B cell (primary cell): ENCODE data around the gene ZBED2. TPM values are rescaled to one million over a fixed set of nuclear protein-coding genes. Genes with fewer than 3 reads are reported as not detected.

Experiments
- ATAC-seq: fragments of 200-7000 bp; cut with Tn5 transposase; one replicate; pipeline ENCODE4 v1.10.0; 2021; ENCODE audit warnings: low read depth, mild to moderate bottlenecking, moderate number of reproducible peaks, moderate library complexity
- CTCF ChIA-PET: fragments of 350-600 bp; sonication (Branson Sonifier 250); formaldehyde crosslinking; loops from one replicate; lab custom pipeline; 2021; ENCODE audit warnings: antibody characterized with exemption, inconsistent platforms; lab: Charles Lee
- POLR2A ChIA-PET: fragments of 350-600 bp; sonication (Branson Sonifier 250); formaldehyde crosslinking; loops from one replicate; lab custom pipeline; 2021; ENCODE audit warnings: antibody characterized with exemption; lab: Charles Lee
- DNase-seq: peaks from one replicate; pipeline ENCODE4 v3.0.0; 2013
- H2AFZ ChIP-seq: 2 replicates; pipeline ENCODE4 v1.6.1; 2012; ENCODE audit warnings: mild to moderate bottlenecking, low read depth, low read length; ENCODE audit not compliant: insufficient read depth, poor library complexity, severe bottlenecking
- H3K27ac ChIP-seq, 2 donors: 1 replicate in 1 of 2; 2 replicates in 1 of 2; pipeline ENCODE4 v1.5.1; 2012 to 2013; ENCODE audit warnings: low read length in 2 of 2, mild to moderate bottlenecking in 2 of 2, moderate library complexity in 1 of 2
- H3K27me3 ChIP-seq, 4 experiments: fragments of 200-600 bp in 1 of 4; sonication (generic) in 1 of 4; replicated peaks in 1 of 4; 1 replicate in 2 of 4; 2 replicates in 2 of 4; pipeline versions ENCODE4 v1.6.1 to v1.7.0; 2013 to 2016; ENCODE audit warnings: low read length in 3 of 4, mild to moderate bottlenecking in 2 of 4, mixed read lengths in 1 of 4, moderate library complexity in 1 of 4; ENCODE audit not compliant: insufficient read depth in 4 of 4, control insufficient read depth in 3 of 4; ENCODE audit errors: control extremely low read depth in 1 of 4
- H3K36me3 ChIP-seq, 2 experiments: replicated peaks in 1 of 2; 1 replicate in 1 of 2; 2 replicates in 1 of 2; pipeline versions ENCODE4 v1.6.1 to v1.7.1; 2013; ENCODE audit warnings: low read length in 1 of 2; ENCODE audit not compliant: insufficient read depth in 2 of 2, control insufficient read depth in 1 of 2; ENCODE audit errors: control extremely low read depth in 1 of 2, extremely low read depth in 1 of 2
- H3K4me1 ChIP-seq, 2 donors: fragments of 200-600 bp in 1 of 2; sonication (generic) in 1 of 2; 1 replicate in 1 of 2; 2 replicates in 1 of 2; pipeline versions ENCODE4 v1.5.1 to v1.6.1; 2013 to 2017; ENCODE audit warnings: low read length in 2 of 2; ENCODE audit not compliant: control insufficient read depth in 2 of 2, insufficient read depth in 2 of 2
- H3K4me2 ChIP-seq: replicated peaks from 2 replicates; pipeline ENCODE3; 2012; ENCODE audit warnings: mild to moderate bottlenecking, low read depth, low read length; ENCODE audit not compliant: poor library complexity, severe bottlenecking
- H3K4me3 ChIP-seq, 5 experiments: fragments of 200-600 bp in 1 of 5; sonication (generic) in 1 of 5; 1 replicate in 3 of 5; 2 replicates in 2 of 5; pipeline versions ENCODE4 v1.5.1 to v1.7.0; 2011 to 2016; ENCODE audit warnings: low read length in 4 of 5, mild to moderate bottlenecking in 4 of 5, low read depth in 2 of 5, control low read depth in 1 of 5, moderate library complexity in 1 of 5; ENCODE audit not compliant: insufficient read depth in 1 of 5; ENCODE audit errors: control extremely low read depth in 1 of 5, extremely low read depth in 1 of 5
- H3K79me2 ChIP-seq: fragments of 200-600 bp; sonication (generic); one replicate; pipeline ENCODE4 v1.6.0; 2016; ENCODE audit warnings: low read length; ENCODE audit not compliant: control insufficient read depth, insufficient read depth
- H3K9ac ChIP-seq: fragments of 200-600 bp; sonication (generic); 2 replicates; pipeline ENCODE4 v1.6.1; 2017; ENCODE audit warnings: mild to moderate bottlenecking, low read length, moderate library complexity
- H3K9me3 ChIP-seq, 3 donors: one replicate each; pipeline versions ENCODE4 v1.6.1 to v1.7.1; 2013; ENCODE audit warnings: low read length in 2 of 3; ENCODE audit not compliant: control insufficient read depth in 2 of 3, insufficient read depth in 1 of 3; ENCODE audit errors: control extremely low read depth in 1 of 3
- H4K20me1 ChIP-seq: 2 replicates; pipeline ENCODE4 v1.6.0; 2012; ENCODE audit warnings: mild to moderate bottlenecking, low read length; ENCODE audit not compliant: insufficient read depth, control insufficient read depth, poor library complexity, severe bottlenecking
- H3K27ac Mint-ChIP-seq: one replicate; pipeline ENCODE4 v1.8.0; 2021; ENCODE audit warnings: mixed read lengths
- H3K27me3 Mint-ChIP-seq: one replicate; pipeline ENCODE4 v1.8.0; 2021; ENCODE audit warnings: mixed read lengths
- H3K4me1 Mint-ChIP-seq: one replicate; pipeline ENCODE4 v1.8.0; 2021; ENCODE audit warnings: mixed read lengths
- H3K4me3 Mint-ChIP-seq: one replicate; pipeline ENCODE4 v1.8.0; 2021; ENCODE audit warnings: mixed read lengths
- H3K9me3 Mint-ChIP-seq: one replicate; pipeline ENCODE4 v1.8.0; 2022; ENCODE audit warnings: mixed read lengths; ENCODE audit not compliant: insufficient read depth
- CTCF ChIP-seq: fragments of 200-600 bp; IDR thresholded peaks from one replicate; pipeline ENCODE4 v1.8.0; 2022; ENCODE audit warnings: antibody characterized with exemption, mild to moderate bottlenecking
- EZH2 ChIP-seq: IDR thresholded peaks from 2 replicates; pipeline ENCODE4 v1.6.1; 2012; ENCODE audit warnings: borderline replicate concordance, low read depth, mild to moderate bottlenecking, moderate library complexity, low read length; ENCODE audit not compliant: insufficient read depth, poor library complexity, severe bottlenecking
- WGBS: methylation state at CpG from one replicate; pipeline ENCODE4 v1.1.5; 2013; ENCODE audit warnings: missing lambda C conversion rate; ENCODE audit not compliant: insufficient coverage; 5-methylcytosine and 5-hydroxymethylcytosine counted together
- intact Hi-C: fragments of 100-400 bp; cut with micrococcal nuclease; formaldehyde crosslinking; loops from one replicate; pipeline ENCODE4 v1.10.0; 2022
- polyA plus RNA-seq: library from polyadenylated mRNA; depleted of rRNA; stranded (reverse); fragments of >200 nt; gene quantifications from 2 replicates; pipeline ENCODE4 v1.2.3, GENCODE V29; 2012
- total RNA-seq, 2 donors: library from RNA; stranded (reverse); fragments of 120-200 nt in 1 of 2; gene quantifications; 1 replicate in 1 of 2; 2 replicates in 1 of 2; pipeline versions ENCODE4 v1.2.3 to v1.2.4, GENCODE V29; 2013 to 2022

ZBED2 gene
- total and polyA plus RNA-seq, 2 donors (not counting 1 experiment from before 2014, with no cell fraction given), result 0.36 to 6.0 TPM

GRCh38 chr3:111621535-111621934 is 26.4 kb upstream of the ZBED2 start:
- ATAC-seq (no peak), DNase-seq (no peak)
- no peak overlapping the region for H3K27ac Mint-ChIP-seq

More at GRCh38 chr3:111621535-111621934, 26.4 kb upstream of the ZBED2 start:
- no peaks in the 10 kb centered on the region for H3K9me3 Mint-ChIP-seq
- TF ChIP-seq CTCF (no peak), EZH2 (no peak)
- Histone ChIP-seq H3K36me3 (peaks cover 0 to 19% of the 10 kb centered on the region in 2 experiments), H3K4me1 (peaks cover 4 to 6% of the 10 kb centered on the region in 2 donors), H3K4me3 (no peak overlapping the region), H3K4me2 (no peak overlapping the region), H3K9ac (no peak overlapping the region), H3K27ac (no peak overlapping the region), H3K79me2 (no peaks in the 10 kb centered on the region), H3K9me3 (peaks cover 0 to 16% (median 2%) of the 10 kb centered on the region in 3 donors), H4K20me1 (no peaks in the 10 kb centered on the region), H3K27me3 (no peaks in the 10 kb centered on the region), H2AFZ (no peak overlapping the region)
- CTCF ChIA-PET, result interaction anchor here (1.5 kb wide), 1 partner anchor 44 kb away, joined by 6 read pairs; no protein-coding TSS in a partner anchor
- H3K27me3 Mint-ChIP-seq, result no peaks in the 10 kb centered on the region
- intact Hi-C loops, result no loop called here
- no peak overlapping the region for H3K4me3 Mint-ChIP-seq
- WGBS, result 67% methylated on average over 5 of the region's 5 CpGs
- H3K4me1 Mint-ChIP-seq, result peaks cover 5% of the 10 kb centered on the region
- POLR2A ChIA-PET, result interaction anchor here (0.6 kb wide), 1 partner anchor 42 kb away, joined by 6 read pairs; no protein-coding TSS in a partner anchor
